ENCODE data around the gene LRRC4B. TPM values are rescaled to one million over a fixed set of nuclear protein-coding genes. Genes with fewer than 3 reads are reported as not detected.
"Not testable (repeated sequence)": the region's sequence is repeated elsewhere in the genome, so short reads cannot be mapped to it uniquely, and the experiment has no call there.

Gene LRRC4B
- total RNA-seq, 1 experiment from 2014 or later = not detected

- peaks cover 38% of the 10 kb centered on the region for H3K9me3 Mint-ChIP-seq (ENCODE audit: unreplicated experiment)
- H3K36me3 Mint-ChIP-seq (ENCODE audit: insufficient read depth, unreplicated experiment); H3K4me1 Mint-ChIP-seq (ENCODE audit: insufficient read depth, unreplicated experiment); H3K4me3 Mint-ChIP-seq (ENCODE audit: unreplicated experiment); BruUV-seq (replicated peaks); DNase-seq (ENCODE audit: unreplicated experiment); POLR2A ChIA-PET; intact Hi-C loops (cut with micrococcal nuclease); H3K27ac Mint-ChIP-seq (ENCODE audit: low read depth, unreplicated experiment): not testable (repeated sequence)
- CTCF ChIA-PET = interaction anchor here (0.7 kb wide), 1 partner anchor 612 kb away, joined by 4 read pairs; no protein-coding TSS in a partner anchor
- H3K27me3 Mint-ChIP-seq (ENCODE audit: insufficient read depth, unreplicated experiment) = peaks cover 13% of the 10 kb centered on the region
Measured at GRCh38 chr19:50604264-50605073, 36.2 kb upstream of the LRRC4B start.

GRCh38 chr19:50602935-50603334, 34.7 kb upstream of the LRRC4B start:
- ChIA-PET POLR2A (no interaction called here), CTCF (no interaction called here)
- intact Hi-C loops (cut with micrococcal nuclease) = no loop called here
- no TSS peak for BruUV-seq (replicated peaks)
- Mint-ChIP-seq H3K9me3 (ENCODE audit: unreplicated experiment) (peaks cover 38% of the 10 kb centered on the region), H3K4me3 (ENCODE audit: unreplicated experiment) (no peak overlapping the region), H3K4me1 (ENCODE audit: insufficient read depth, unreplicated experiment) (no peaks in the 10 kb centered on the region), H3K27ac (ENCODE audit: low read depth, unreplicated experiment) (no peak overlapping the region), H3K36me3 (ENCODE audit: insufficient read depth, unreplicated experiment) (no peaks in the 10 kb centered on the region), H3K27me3 (ENCODE audit: insufficient read depth, unreplicated experiment) (peaks cover 13% of the 10 kb centered on the region)
- DNase-seq (ENCODE audit: unreplicated experiment) = no peak
- no peak for TF ChIP-seq CTCF (IDR thresholded peaks at IDR 0.05; ENCODE audit: unreplicated experiment)

GRCh38 chr19:50602496-50602895, 34.3 kb upstream of the LRRC4B start:
- H3K36me3 Mint-ChIP-seq (ENCODE audit: insufficient read depth, unreplicated experiment) = no peaks in the 10 kb centered on the region
- H3K27ac Mint-ChIP-seq (ENCODE audit: low read depth, unreplicated experiment) = no peak overlapping the region
- intact Hi-C loops (cut with micrococcal nuclease) = no loop called here
- DNase-seq (ENCODE audit: unreplicated experiment) = no peak
- peaks cover 34% of the 10 kb centered on the region for H3K9me3 Mint-ChIP-seq (ENCODE audit: unreplicated experiment)
- peaks cover 13% of the 10 kb centered on the region for H3K27me3 Mint-ChIP-seq (ENCODE audit: insufficient read depth, unreplicated experiment)
- POLR2A ChIA-PET = no interaction called here
- CTCF ChIA-PET = no interaction called here
- no peak for TF ChIP-seq CTCF (IDR thresholded peaks at IDR 0.05; ENCODE audit: unreplicated experiment)
- no TSS peak for BruUV-seq (replicated peaks)
- H3K4me1 Mint-ChIP-seq (ENCODE audit: insufficient read depth, unreplicated experiment) = no peaks in the 10 kb centered on the region
- no peak overlapping the region for H3K4me3 Mint-ChIP-seq (ENCODE audit: unreplicated experiment)

GRCh38 chr19:50602089-50602422, 33.8 kb upstream of the LRRC4B start:
- ChIA-PET CTCF (no interaction called here), POLR2A (no interaction called here)
- Mint-ChIP-seq H3K27me3 (ENCODE audit: insufficient read depth, unreplicated experiment) (peaks cover 13% of the 10 kb centered on the region), H3K4me3 (ENCODE audit: unreplicated experiment) (no peak overlapping the region), H3K4me1 (ENCODE audit: insufficient read depth, unreplicated experiment) (no peaks in the 10 kb centered on the region), H3K36me3 (ENCODE audit: insufficient read depth, unreplicated experiment) (no peaks in the 10 kb centered on the region), H3K9me3 (ENCODE audit: unreplicated experiment) (peaks cover 29% of the 10 kb centered on the region), H3K27ac (ENCODE audit: low read depth, unreplicated experiment) (no peak overlapping the region)
- DNase-seq (ENCODE audit: unreplicated experiment) = no peak
- BruUV-seq (replicated peaks) = no TSS peak
- intact Hi-C loops (cut with micrococcal nuclease) = no loop called here
- no peak for TF ChIP-seq CTCF (IDR thresholded peaks at IDR 0.05; ENCODE audit: unreplicated experiment)
